HS-27A (cell line): ENCODE data around the gene XXYLT1.

Source experiments
- DNase-seq: peaks from one replicate; pipeline ENCODE4 v3.0.0-alpha.2; 2012; ENCODE audit warnings: low read depth, missing footprints

XXYLT1 gene

DNA sequence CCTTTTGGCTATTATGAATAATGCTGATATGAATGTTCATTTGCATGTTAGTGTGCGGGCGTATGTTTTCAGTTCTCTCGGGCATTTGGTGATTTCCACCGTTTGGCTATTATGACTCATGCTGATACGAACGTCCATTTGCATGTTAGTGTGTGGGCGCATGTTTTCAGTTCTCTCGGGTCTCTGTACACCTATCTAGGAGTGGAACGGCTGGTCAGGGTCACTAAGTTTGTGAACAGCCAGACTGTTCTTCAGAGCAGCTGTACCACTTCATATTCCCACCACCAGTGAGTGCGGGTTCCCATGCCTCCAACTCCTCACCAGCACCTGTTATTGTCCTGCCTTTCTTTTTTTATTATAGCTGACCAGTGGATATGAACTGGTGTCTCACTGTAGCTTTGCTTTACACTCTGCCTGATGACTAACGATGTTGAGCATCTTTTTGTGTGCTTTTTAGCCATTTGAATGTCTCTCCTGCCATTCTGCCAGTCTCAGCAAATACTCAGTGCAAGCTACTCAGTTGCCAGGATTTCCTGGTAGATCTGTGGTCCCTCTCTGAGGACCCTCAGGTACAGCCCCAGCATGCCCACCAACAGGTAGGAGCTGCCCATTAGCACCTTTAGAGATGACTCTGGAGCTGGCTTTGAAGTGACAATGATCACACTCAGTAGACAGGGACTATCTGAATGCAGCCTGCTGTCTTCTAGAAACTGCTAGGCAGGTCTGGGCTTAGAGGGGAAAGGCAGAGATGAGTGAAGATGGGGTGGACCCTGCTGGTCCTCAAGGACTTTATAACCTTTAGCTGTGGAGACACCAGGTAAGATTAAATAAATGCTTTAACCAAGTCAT is 141.1 kb downstream of the XXYLT1 start:
- DNase-seq: no peak

DNA sequence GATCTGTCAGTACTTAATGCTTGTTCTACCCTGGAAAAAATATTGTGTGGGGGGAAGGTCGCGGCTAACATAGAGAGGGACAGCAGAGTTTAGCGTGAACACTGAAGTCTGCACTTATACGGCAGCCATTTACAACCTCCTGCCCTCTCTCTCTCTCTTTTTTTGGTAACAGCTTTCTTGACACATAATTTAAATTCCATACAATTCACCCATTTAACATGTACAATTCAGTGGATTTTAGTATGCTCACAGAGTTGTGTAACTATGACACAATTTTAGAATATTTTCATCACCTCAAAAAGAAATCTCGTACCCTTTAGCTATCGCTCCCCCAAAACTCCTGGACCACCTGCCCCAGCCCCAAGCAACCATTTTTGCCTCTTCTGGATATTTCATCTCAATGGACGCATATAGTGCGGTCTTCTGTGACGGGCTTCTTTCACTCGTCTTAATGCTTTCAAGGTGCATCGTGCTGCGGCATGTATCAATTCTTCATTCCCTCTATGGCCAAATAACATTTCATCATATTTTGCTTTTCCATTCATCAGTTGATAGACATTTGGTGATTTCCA is 141.8 kb downstream of the XXYLT1 start:
- no peak for DNase-seq

GRCh38 chr3:195128255-195129071 is 142.5 kb downstream of the XXYLT1 start:
- DNase-seq: no peak

- DNase-seq: no peak
Measured at GRCh38 chr3:195126056-195126605, 144.8 kb downstream of the XXYLT1 start.

- DNase-seq: no peak
Measured at GRCh38 chr3:195125646-195126045, 145.3 kb downstream of the XXYLT1 start.

- DNase-seq: no peak
Measured at GRCh38 chr3:195124378-195124992, 146.5 kb downstream of the XXYLT1 start.

DNA sequence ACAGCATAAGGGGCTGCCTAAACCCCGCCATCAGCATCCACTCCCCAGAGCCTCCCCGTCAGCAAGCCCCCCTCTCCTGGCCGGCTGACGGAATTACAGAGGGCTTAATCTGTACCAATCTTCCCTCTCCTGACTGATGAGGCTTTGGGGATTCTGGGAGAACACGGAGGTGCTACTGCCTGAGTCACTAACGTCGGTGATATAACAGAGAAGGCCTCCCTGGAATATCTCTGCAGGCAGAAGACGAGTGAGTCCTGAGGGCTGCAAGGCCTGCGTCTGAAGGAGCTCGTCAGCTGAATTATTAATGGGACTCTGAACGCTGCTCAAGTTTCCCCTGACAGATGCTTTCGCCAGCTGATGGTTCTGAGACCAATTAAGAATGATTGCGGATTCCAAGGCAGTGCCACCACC is 147.7 kb downstream of the XXYLT1 start:
- DNase-seq: no peak

DNA sequence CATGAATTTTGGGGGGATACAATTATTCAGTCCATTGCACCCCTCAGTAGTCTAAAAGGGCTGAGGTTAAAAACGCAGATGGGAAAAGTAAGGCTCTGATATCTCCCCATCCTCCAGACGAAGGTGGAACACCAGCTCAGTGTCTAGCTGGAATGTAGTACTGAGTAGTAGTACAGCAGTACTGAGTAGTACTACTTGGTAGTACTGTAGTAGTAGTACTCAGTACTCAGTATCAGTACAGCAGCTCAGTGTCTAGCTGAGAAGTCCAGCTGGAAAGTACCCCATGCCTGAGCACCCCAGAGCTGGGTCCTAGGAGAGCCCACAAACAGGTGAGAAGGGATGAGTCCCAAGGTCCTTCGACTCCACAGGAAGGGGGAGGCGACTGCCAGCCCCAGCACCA is 148.7 kb downstream of the XXYLT1 start:
- no peak for DNase-seq

GRCh38 chr3:195120267-195120601 is 150.7 kb downstream of the XXYLT1 start:
- DNase-seq: no peak

GRCh38 chr3:195119461-195120266 is 151.3 kb downstream of the XXYLT1 start:
- DNase-seq: peak; percentile 63

DNA sequence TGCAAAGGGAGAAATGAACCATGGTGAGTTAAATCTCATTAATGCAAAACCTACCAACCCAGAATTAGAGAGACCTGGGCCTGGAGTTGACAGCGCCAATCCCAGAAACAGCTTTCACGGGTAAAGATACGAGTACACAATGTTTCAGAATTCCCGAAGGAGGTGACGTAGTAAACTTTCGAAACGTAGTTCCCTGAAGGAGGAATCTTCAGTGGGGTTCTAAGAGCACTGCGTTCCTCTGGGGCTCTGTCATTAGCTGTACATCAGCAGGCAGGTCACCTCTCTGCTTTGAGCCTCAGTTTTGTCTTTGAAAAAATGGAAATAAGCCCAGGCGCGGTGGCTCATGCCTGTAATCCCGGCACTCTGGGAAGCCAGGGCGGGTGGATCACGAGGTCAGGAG is 152.3 kb downstream of the XXYLT1 start:
- DNase-seq: no peak

DNA sequence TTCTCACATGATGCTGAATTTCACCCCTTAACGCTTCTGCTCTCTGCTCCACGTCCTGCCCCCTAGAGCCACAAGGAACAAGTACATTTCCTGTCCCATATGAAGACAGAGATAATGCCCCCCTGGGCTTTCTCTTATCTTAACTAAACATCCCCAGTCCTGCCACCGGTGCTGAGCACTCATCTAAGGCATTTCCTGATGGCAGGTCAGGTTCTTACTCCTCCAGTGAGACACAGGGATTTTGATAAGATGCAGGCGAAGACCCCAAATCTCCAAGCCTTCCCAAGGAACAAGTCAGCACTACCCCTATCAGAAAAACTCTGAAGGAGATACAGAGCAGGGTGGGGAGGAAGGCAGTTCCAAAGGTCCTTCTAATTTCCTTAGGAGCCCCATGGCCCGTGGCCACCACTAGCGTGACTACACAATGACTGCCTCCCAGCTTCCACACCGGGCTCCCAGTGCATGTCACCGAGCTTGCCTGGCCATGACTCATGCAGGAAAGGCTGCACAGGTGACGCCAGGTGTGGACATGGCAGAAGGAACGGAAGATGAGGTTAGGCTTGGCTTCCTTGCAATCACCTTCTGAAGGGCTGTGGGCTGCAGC is 152.9 kb downstream of the XXYLT1 start:
- no peak for DNase-seq

DNA sequence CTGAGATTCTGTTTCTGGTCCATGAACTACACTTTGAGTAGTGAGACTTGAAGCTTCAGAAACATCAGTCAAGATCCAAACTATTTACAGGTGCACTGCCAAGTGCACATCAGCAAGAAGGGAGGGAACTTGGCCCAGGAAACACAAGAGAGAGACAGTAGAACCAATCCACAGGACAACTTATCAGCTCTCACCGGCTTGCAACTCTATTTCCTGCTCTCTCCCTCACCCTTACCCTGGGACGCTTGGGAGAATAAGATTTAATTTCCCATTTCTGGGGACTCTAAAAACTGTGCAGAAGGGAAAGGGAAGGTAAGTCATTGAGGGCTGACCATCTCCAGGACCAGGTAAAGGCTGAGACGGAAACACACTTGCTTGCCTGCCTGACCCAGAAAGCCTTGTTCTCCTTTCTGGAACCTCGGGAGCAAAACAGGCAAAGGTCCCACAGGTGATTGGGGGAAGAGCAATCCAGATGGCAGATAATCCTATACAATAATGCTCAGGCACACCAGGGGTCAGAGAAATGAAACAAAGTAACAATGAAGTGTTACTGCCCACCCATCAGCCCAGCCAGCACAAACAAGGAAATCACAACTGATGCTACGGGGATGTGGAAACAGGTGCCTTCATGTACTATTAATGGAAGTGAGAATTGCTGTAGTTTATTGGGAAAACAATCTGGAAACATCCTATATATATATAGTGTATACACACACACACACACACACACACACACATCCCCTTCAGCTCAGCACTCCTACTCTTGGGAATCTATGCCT is 154.4 kb downstream of the XXYLT1 start:
- DNase-seq: no peak

DNA sequence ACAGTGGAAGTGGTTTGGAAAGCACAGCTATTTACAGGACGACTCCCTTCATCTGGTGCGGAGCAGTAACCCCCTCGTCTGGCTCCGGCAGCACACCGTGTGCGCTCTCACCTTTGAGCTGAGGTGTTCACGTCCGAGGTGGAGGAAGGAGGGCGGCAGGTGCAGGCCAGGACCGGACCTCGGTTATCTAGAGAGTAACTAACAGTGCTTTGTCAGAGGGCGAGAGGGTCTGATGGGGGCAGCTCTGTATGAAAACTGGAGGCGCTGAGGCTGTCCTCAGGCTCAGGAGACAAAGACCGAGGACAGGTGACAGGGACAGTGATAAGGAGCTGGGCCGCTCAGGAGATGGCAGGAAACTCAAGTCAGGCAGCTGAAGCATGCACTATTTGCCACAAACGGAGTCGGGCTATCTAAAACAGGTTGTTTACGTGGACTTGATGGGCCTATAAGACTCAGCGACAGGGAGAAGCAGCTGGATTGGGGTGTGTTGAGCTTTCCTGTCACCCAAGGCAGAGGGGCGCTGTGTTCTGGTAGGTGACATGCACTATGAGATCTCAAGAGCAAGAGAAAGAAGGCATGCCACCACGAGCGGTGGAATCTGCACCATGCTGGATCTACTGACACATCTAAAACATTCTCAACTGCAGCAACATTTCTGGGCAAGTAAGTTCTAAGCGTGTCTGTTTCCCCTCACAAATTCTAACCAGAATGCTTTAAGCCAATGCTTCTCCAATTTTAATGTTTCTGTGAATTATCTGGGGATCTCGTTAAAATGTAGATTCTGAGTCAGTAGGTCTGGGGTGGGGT is 155.2 kb downstream of the XXYLT1 start:
- no peak for DNase-seq

- DNase-seq: no peak
Measured at GRCh38 chr3:195114786-195115599, 156.0 kb downstream of the XXYLT1 start.

DNA sequence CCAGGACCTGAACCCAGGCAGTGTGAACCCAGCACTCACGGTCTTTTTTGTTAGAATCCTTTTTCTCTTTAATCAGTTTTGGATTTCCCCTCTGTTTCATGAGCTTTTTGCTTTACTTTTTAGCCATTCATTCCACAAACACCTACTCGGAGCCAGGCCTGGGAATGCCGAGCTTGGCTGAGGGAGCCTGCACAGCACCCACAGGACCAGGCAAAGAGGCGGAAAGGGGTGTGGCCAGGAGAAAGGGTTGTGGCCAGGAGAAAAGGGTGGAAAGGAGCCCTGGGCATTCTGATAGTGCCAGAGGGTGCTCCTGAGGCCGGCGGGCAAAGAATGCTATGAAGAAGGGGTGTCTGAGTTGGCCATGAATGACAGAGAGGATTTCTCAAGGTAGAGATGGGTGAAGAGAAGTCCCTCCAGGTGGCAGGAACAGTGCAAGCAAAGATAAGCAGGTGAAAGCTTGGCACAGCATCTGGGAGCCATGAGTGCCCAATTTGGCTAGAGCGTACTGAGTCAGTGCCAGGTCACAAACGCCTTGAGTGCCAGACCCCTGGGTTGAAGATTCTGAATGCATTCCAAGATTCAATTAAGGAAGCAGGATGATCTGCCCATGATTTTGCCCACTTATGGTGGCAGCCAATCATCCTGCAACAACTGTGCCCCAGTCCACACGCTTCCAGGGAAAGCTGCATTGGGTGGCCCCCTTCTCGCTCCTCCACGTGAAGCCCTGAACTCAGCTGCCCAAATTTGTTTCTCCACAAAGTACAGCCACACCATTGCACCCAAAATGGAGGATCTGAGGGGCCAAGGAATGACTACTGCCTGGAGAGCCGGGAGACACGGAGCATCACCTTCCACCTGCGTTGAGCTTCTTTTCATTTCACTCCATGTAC is 157.2 kb downstream of the XXYLT1 start:
- DNase-seq: no peak

GRCh38 chr3:195113048-195113447 is 157.9 kb downstream of the XXYLT1 start:
- DNase-seq: no peak
